ENCODE results near the gene DNAH2.
"Not testable (repeated sequence)": the region's sequence is repeated elsewhere in the genome, so short reads cannot be mapped to it uniquely, and the experiment has no call there.

DNAH2 gene

DNA sequence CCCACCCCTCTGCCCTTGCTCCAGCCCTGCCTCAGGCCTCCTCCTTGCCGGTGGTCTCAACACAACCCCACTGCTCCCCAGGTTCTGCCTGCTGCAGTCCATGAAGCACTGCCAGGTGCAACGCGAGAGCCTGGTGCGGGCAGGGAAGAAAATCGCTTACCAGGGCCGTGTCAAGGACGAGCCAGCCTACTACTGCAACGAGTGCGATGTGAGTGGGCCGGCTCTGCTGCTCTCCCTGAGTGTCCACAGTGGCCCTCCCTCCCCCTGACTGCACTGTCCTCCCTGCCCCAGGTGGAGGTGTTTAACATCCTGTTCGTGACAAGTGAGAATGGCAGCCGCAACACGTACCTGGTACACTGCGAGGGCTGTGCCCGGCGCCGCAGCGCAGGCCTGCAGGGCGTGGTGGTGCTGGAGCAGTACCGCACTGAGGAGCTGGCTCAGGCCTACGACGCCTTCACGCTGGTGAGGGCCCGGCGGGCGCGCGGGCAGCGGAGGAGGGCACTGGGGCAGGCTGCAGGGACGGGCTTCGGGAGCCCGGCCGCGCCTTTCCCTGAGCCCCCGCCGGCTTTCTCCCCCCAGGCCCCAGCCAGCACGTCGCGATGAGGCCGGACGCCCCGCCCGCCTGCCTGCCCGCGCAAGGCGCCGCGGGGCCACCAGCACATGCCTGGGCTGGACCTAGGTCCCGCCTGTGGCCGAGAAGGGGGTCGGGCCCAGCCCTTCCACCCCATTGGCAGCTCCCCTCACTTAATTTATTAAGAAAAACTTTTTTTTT lies 135.6 kb downstream of the DNAH2 start:
- no peak for DNase-seq

DNA sequence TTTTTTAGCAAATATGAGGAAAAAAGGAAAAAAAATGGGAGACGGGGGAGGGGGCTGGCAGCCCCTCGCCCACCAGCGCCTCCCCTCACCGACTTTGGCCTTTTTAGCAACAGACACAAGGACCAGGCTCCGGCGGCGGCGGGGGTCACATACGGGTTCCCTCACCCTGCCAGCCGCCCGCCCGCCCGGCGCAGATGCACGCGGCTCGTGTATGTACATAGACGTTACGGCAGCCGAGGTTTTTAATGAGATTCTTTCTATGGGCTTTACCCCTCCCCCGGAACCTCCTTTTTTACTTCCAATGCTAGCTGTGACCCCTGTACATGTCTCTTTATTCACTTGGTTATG lies 136.1 kb downstream of the DNAH2 start:
- DNase-seq = no peak

DNA sequence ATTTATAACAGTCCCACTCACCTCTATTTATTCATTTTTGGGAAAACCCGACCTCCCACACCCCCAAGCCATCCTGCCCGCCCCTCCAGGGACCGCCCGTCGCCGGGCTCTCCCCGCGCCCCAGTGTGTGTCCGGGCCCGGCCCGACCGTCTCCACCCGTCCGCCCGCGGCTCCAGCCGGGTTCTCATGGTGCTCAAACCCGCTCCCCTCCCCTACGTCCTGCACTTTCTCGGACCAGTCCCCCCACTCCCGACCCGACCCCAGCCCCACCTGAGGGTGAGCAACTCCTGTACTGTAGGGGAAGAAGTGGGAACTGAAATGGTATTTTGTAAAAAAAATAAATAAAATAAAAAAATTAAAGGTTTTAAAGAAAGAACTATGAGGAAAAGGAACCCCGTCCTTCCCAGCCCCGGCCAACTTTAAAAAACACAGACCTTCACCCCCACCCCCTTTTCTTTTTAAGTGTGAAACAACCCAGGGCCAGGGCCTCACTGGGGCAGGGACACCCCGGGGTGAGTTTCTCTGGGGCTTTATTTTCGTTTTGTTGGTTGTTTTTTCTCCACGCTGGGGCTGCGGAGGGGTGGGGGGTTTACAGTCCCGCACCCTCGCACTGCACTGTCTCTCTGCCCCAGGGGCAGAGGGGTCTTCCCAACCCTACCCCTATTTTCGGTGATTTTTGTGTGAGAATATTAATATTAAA lies 136.7 kb downstream of the DNAH2 start:
- no peak for DNase-seq

- DNase-seq = no peak
Observed at GRCh38 chr17:7854851-7855659, 137.5 kb downstream of the DNAH2 start, which contains the start of gene TMEM88. TMEM88 (plus strand) TSS chr17:7855066; CDS start chr17:7855075, 9 bp downstream.

GRCh38 chr17:7855660-7856010 lies 138.1 kb downstream of the DNAH2 start:
- DNase-seq = no peak

DNA sequence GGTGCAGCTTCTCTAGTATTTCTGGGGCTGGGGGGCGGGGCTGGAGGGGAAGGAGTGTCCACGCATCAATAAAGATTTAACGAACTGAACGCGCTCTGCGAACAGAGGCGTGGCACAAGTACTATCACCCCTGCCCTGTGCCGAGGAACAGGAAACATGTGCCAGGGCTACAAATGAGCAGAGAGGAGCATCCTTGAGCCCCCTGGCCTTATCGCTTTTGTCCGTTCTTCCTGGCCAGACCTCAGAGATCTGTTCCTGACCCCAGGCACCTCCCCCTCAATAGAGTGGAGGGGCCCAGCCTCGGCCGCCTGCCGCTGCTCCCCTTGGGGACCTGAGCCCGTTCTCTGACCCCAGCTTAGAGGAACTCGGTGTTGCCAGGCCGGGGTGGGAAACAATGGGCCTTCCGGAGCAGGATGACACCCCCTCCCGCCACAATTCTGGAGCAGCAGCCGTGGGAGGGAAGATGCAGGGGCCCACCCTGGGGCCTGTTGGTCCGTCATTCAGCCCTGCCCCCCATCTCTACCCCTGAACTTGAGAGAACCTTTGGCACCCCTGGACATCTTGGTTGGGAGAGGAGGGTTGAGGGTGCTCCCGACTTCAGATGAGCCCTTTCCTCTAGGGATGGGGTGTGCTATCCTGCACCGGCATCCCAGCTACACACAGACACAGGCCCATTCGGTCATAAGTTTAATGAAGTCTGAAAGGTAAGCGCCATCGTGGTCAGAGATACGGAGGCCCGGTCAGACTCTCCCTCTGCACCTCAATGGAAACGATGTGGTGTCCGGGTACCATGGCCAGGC lies 138.7 kb downstream of the DNAH2 start:
- peak in 1 of 2 experiments; percentile 9 for DNase-seq

GRCh38 chr17:7856811-7857712 lies 139.5 kb downstream of the DNAH2 start, which contains the start of gene NAA38:
NAA38 (minus strand) TSS chr17:7857559; CDS start chr17:7857463, 96 bp downstream.
- DNase-seq = peak; percentile 95 to 97

GRCh38 chr17:7857713-7858521 lies 140.4 kb downstream of the DNAH2 start, which contains the start of gene CYB5D1:
CYB5D1 (plus strand) TSS chr17:7858003; CDS start chr17:7858135, 132 bp downstream.
- peak; percentile 79 to 89 for DNase-seq

DNA sequence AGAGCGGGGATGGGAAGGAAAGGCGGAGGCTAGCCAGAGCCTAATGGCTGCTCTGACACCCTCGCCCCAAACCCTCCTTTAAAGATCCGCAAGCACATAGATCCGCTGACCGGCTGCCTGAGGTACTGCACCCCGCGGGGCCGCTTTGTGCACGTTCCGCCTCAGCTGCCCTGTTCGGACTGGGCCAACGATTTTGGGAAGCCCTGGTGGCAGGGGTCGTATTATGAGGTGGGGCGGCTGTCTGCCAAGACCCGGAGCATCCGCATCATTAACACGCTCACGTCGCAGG lies 140.9 kb downstream of the DNAH2 start:
- DNase-seq = peak in 1 of 2 experiments; percentile 38

DNA sequence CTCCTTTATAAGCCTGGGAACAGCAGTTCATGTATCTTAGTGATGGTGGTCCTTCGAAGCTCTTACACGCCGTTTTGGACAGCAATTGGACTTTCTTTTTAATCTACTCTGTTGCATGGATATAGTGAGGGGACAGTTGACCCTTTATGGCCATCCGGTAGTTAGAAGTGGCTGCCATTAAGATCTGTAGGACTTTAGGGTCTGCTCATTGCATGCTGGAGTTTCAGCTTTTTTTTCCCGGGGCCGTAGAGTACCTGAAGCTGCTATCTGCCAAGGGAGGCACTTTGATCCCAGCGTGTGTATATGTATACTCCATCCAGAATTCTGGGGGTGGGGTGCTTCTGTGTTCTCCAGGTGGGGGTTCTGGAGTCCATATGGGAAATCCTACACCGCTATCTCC lies 141.5 kb downstream of the DNAH2 start:
- no peak for DNase-seq

GRCh38 chr17:7862692-7863437 lies 145.3 kb downstream of the DNAH2 start:
- peak in 1 of 2 experiments; percentile 61 for DNase-seq

- not testable (repeated sequence) for DNase-seq
Observed at GRCh38 chr17:7864384-7864783, 146.8 kb downstream of the DNAH2 start.

DNA sequence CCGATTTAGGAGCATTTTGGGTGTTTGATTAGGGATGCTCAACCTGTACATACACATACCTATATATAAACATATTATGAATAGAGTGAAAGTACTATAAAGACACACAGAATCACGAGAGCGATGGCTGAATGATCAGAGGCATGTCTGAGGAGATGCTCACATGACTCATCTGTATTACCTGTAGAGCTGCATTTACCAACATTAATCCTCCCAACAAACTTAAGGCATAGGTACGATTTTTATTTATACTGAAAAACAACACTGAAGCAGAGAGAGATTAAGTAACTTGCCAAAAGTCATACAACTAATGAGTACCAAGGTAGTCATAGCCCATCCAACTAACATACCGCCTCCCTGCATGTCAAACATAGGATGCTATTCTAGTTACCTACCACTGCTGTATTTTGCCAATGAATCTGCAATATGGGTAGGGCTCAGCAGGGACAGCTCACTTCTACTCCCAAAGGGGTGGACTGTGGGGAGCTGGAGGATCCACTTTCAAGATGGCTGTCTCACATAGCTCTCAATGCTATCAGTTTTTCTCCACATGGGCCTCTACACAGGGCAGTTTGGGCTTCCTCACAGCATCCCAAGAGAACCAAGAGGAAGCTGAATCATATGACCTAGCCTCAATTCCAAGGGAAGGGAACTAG lies 147.6 kb downstream of the DNAH2 start:
- no peak for DNase-seq

DNA sequence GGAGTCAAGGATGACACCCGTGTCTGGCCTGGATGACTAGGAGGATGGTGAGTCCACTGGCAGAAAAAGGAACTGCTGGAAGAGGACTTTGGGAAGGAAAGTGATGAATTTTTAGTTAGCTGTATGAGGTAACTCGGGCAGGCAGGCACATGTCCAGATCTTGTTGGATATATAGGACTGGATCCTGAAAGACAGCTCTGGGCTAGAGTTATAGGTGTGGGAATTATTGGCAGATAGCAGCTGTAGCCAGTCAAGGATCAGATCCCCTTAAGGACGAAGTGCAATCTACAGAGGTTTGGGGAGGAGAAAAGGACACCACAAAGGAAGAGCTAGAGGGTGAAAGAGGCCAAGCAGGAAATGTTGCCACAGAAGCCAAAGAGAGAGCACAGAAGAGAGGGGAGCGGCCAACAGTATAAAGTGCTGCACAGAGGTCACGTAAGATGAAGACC lies 150.4 kb downstream of the DNAH2 start:
- no peak for DNase-seq

GRCh38 chr17:7873051-7873450 lies 155.5 kb downstream of the DNAH2 start:
- no peak for DNase-seq

DNA sequence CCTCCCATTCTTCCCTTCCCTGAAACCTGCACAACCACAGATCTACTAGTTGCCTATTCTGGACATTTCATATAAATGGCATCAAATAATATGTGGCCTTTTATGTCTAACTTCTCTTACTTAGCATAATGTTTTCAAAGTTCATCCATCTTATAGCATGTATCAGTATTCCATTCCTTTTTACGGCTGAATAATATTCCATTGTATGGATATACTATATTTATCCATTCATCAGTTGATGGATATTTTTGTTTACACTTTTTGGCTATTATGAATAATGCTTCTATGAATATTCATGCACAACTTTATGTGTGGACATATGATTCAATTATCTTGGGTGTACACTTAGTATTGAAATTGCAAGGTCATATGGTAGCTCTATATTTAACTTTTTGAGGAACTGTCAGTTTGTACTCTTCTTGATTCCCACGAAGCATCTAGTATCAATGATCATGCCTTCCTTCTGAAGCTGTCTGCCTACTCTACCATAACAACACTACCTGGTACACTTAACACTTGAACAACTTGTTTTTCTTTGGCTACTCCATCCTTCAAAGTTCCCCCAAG lies 158.3 kb downstream of the DNAH2 start:
- DNase-seq = no peak

DNA sequence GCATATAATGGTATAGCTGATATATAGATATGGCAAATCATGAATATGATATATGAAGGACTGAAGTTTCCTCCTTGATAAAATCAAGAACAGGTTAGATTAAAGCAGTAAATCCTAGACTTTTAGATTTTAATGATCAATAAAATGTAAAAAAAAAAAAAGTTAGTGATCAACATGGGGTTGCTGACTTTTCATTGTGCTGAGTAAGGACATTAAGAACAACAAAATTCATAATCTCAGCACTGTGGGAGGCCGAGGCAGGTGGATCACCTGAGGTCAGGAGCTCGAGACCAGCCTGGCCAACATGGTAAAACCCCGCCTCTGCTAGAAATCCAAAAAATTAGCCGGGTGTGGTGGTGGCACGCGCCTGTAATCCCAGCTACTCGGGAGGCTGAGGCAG lies 160.7 kb downstream of the DNAH2 start:
- no peak for DNase-seq

DNA sequence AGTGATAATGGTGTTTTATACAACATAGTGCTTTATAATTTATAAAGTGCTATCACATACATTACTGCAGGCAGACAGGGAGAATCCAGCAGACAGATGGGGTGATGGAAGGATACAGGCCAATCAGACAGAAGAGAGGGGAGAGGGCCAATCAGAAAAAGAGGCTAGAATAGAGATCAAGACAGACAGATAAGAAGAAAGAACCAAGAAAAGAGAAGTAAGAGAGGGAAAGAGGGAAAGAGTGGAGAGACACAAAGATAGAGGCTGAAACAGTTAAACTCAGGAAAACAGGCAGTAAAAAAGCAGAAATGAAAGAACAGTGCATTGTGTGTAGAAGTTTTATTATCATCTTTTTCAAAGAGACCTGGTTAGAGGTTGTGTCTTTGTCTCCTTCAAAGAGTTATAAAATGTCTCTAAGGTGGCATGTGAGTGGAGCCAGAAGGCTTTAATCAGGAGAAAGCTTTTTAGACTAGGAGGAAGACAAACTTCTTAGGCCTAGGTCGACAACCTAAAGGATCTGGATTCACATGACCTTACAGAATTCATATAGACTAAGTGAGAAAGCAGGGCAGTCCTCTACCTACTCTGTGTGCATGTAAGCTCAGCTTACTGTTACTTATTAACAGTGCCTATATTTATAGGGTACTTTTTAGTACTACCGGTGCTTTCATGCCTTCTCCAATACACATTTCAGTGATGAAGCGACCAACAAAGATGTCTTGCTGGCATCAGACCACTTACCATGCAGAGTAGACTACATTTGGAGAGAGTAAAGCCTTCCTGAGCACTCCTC lies 162.7 kb downstream of the DNAH2 start:
- DNase-seq = no peak

All from NCI-H2081 (cell line).